GM21526 (cell line): ENCODE measurements around the gene ENTPD2.
"Not testable (repeated sequence)": the region's sequence is repeated elsewhere in the genome, so short reads cannot be mapped to it uniquely, and the experiment has no call there.

Experiments
- ATAC-seq: cut with Tn5 transposase; IDR thresholded peaks from one replicate; pipeline ENCODE4 v1.9.1; 2021; ENCODE audit warnings: moderate library complexity; ENCODE audit not compliant: unreplicated experiment, low FRiP score

The ENTPD2 gene

DNA sequence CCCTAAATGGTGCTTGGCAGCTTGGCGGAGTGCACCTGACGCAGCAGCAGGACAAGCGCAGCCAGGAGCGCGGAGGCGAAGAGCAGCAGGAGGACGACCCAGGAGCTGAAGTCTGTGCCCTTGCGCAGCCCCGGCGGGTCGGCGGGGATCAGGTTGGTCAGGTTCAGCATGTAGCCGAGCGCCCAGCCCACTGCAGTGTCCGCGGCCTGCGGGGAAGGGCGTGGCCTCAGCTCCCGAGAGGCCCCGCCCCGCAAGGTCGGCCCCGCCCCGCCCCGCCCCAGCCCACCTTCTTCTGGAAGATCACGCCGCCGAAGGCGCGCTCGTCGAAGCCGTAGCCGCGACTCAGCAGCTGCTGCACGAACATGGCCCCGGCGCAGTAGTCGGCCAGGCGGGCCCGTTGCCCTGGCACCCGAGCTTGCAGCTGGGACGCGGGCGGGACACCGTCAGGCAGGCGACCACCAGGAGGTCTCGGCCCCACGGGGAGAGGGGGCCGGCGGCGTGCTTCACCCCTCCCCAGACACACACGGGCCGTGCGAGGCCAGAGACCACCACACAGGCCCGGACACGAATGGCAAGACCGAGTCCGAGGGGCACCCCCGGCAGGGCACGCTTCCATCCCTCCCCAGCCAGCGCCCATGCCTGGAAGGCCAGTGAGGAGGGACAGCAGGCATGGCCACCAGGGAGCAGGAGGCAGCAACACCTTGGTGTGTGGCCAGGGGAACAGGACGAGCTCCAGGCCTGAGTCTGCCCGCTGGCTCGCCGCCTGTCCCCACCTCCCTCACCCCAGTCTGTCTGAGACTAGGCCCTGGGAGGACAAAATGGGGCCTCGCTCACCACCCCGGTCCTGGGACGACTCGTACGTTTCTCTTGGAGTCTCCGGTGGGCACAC lies 5.0 kb downstream of the ENTPD2 start:
- no peak for ATAC-seq

DNA sequence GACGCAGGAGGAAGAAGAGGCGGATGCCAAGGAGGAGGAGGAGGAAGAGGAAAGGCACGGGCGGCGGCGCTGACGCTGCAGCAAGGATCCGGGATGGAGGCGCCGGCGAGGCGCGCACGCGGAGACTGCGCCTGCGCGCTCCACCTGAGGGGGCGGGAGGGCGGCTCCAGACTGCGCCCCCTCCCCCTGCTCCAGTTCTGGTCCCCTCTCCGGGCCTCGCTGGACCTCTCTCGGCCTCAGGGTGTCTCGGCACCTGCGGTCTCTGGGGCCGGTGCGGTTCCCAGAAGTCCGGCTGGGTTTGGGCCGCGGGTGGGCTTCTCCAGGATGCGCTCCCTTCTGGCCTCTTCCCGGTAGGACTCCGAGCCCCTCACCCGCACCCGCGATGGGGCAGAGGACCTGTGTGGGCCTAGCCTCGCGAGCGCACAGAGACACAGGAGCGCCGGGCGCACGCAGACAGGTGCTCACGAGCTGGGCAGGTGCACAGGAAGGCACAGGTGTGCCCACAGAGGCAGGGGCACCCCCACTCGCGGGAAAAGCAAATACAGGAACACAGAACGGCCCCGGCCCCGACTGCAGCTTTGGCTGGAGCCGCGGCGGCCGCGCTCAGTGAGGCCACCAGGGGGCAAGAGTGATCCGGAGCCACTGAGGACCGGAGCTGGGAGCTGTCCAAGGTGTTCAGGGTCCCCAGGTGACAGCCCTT lies 7.6 kb downstream of the ENTPD2 start, which contains the start of gene NPDC1:
Gene NPDC1, minus strand, starts transcription at position 90 of the 700 bp plus-strand sequence. CDS start 188 bp downstream, outside the sequence.
- ATAC-seq: no peak

DNA sequence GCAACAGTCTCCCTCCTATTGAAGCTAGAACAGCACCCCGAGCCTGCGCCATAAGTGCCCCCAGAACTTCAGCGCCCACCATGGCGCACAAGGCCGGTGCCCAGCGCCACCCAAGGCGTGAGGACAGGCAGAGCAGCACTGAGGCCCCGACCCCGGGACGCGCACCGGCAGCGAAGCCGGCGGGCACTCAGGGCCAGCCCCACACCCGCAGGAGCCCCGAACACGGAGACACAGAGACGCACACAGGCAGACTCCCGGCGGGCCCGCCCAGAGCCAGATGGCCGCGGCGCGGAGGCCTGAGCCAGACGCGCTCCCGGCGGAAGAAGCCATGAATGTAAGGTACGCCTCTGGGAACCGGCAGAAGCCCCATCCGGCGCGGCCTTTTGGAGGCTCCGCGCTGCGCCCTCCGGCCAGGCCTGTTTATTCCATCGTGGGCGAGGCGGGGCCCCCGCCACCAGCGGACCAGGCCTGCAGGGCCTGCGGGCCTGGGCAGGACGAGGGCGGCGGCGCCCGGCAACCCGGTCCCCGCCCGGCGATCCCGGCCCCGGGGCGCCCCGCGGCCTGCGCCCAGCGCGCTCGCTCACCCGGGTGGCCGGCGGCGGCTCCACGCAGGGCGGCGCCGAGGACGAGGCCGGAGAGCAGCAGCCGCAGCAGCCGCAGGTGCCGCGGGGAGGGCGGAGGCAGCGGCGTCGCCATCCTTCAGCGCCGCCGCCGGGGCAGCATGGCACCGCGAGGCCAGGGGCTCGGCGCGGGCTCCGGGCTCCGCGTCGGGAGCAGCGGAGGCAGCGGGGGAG lies 8.4 kb downstream of the ENTPD2 start:
- ATAC-seq: no peak

DNA sequence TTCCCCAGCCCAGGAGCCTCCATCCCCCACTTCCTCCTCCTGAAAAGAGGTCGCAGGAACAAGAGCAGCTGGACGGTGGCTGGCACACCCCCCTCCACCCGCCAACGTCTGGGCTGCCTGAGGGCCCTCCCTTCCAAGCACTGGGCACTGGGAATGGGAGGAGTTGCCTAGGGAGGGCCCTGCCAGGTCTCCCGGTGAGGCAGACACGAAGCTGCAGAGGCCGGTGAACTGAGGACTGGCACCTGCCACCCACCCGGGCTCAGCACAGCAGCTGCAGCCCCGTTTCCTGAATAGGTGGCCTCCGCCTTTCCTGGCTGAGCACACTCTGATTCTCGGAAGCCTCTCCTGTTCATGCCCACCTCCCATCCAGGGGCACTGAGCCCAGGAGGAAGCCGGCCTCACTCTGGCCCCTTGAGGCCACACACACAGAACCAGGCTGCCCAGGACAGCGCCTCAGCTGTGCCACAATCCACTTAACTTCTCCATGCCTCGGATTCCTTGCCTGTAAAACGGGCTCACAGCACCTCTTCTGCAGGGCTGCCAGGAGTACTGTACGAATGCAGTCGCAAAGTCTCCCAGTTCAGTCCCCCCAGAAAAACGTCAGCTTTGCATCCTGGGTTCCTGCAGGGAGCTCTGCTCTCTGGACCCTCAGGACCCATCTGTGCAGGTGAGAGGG lies 9.2 kb downstream of the ENTPD2 start:
- ATAC-seq: no peak

DNA sequence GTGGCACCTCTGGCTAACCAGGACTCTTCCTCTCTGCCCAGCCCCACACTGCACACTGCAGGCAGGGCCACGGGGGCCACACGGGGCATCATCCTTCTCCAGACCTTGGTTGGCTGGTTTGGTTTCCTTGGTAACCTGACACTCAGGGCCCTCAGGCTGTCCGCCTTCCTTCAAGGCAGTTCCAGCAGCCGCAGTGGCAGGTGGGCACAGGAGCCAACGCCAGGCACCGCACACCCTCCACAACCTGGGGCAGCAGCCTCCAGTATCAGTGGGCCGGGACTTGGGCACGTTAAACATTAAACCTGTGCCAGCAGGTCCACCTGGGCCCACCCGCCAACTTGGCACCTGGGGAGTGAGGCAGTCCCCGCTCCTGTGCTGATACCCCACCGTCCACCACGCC lies 9.8 kb downstream of the ENTPD2 start:
- ATAC-seq: no peak

DNA sequence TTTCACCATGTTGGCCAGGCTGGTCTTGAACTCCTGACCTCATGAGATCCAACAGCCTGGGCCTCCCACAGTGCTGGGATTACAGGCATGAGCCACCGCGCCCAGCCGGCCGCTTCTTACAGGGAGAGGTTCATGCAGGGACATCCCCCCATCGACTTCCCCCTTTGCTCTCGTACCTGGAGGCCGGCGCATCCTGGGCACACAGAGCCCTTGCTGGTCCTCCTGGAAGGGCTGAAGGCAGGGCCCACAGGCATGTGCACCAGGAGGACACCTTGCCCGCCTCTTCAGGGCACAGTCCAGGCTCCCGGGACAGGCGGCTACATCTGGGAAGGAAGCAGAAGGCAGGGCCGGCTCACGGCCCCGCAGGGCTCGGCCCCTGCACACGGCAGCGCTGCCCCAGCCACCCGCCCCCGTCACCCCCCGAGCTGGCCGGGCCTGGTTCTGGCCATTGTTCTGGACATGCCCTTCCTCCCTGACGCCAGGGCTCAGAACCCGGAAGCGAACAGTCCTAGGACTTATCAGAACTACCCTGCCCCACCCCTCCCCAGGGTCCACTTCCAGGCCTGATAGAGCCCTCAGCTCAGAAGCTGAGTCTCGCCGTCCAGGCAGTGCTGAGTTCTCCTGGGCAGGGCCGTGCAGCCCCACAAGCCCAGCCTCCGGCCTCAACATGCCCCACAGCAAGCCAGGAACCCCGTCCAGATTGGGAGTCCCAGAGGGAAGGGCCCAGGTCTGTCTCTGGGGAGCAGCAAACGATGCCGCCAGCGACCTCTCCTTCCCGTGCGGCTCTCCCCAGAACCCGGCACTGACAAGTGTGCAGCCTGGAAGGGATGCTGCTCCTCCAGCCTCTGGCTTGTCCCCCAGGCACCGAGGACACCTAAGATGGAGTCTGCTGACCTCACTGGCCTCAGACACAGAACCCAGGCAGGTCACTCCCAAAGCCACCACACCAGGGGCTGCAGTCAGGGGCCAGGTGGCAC lies 10.8 kb downstream of the ENTPD2 start:
- no peak for ATAC-seq

DNA sequence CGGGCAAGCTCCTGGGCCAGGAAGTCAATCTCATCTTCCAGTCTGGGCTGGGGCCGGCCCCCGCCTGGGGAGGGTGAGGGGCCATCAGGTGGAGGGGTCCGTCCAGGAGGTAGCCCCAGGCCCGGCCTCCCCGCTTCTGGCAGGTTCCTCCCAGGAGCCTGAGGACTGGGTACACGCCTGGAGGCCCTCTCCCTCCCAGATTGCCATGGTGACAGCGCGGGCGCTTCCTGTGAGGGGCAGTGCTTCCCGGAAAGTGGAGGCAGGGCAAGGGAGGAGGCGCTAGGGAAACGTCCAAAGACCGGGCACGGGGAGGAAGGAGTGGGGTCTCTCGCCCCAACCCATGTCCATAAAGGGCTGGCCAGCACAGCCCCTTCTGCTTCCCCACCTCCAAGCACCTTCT lies 12.7 kb downstream of the ENTPD2 start:
- no peak for ATAC-seq

DNA sequence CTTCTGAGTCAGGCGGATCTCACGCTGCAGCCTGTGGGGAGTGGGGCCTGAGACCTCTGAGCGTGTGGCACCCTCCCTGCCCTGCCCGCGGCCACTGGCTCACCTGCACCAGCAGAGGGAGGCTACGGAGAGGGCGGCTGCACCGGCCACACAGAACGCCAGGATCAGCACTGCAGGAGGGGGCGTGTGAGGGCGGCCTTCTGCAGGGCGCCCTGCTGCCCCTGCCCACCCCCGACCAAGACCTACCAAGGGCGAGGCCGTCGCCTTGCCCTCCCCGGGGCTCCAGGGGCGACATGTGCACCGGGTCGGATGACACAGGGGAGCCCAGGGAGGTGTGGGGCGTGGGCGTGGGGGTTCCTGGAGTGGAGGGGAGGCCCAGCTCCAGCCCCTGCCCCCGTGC lies 13.3 kb downstream of the ENTPD2 start:
- ATAC-seq: no peak

DNA sequence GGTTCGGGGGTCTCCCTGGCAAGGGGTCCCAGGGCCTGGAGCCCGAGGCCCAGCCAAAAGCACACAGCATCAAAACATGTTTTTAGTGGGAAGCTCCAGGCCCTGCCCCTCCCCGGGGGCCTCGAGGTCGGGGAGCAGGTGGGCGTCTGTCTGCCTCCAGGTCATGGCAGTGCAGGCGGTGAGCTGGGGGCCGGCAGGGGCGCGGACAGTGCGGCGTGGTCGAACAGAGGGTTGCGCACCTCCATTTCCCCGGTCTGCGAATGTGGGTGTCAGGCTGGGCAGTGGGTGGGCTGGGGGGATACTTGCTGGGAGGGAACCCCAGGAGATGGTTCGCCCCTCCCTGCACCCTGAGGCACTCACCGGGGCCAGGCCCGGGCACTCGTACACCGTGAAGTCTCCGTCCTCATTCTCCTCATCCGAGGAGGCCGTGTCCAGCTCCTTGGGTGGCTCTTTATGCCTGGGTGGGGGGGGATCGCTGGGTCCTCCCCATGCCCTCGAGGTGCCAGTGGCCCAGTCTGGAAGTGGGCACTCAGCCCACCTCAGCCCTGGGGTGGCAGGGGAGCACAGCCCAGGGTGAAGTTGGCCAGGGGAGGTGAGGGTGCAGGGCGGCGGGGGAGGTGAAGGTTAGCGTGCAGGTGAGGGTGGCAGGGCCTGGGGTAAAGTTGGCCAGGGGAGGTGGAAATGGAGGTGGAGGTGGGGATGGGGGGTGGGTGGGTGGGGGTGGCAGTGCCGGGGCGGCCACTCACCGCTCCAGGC lies 14.1 kb downstream of the ENTPD2 start:
- ATAC-seq: no peak

DNA sequence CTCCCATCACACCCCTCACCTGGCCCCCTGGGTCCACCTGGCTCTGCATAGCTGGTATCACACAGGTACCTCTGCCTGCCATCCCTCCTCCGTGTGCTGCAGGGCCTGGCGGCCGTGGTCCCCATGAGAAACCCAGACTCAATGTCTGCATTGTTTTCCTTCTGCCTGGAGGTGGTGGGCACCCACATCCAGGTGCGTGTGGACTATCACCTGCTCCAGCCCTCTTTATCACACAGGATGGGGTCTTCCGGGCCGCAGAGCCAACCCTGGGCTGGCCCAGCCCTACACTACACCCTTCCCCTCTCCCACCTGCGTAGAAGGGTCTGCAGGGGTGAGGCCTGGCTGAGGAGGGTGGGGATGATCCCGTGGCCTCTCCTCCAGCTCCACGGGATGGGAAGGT lies 14.9 kb downstream of the ENTPD2 start:
- no peak for ATAC-seq

DNA sequence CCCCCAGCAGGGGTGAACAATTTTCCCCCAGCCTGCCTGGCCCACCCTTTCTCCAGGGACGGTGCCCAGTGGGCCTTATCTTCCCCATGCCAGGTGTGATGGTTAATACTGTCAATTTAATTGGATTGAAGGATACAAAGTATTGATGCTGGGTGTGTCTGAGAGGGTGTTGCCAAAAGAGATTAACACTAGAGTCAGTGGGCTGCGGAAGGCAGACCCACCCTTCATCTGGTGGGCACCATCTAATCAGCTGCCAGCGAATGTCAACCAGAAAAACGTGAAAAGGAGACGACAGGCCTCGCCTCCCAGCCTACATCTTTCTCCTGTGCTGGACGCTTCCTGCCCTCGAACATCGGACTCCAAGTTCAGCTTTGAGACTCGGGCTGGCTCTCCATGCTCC lies 16.4 kb downstream of the ENTPD2 start:
- ATAC-seq: no peak

DNA sequence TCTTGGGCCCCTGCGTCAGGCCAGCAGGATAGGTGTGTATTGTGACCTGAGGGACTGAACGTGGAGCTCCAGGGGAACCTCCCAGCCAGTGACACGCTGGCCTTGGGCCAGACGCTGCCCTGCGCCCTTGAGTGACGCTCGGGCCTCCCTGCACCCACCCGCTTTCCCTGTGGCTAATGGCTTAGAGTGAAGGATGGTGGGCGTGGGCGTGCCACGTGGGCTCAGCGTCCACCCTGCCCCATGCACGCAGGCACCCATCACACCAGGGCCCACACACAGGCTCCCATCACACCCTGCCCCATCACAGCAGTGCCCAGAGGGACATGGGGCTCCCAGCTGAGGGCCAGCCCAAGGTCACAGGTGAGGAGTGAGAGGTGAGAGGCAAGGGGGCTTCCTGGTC lies 16.8 kb downstream of the ENTPD2 start:
- no peak for ATAC-seq

DNA sequence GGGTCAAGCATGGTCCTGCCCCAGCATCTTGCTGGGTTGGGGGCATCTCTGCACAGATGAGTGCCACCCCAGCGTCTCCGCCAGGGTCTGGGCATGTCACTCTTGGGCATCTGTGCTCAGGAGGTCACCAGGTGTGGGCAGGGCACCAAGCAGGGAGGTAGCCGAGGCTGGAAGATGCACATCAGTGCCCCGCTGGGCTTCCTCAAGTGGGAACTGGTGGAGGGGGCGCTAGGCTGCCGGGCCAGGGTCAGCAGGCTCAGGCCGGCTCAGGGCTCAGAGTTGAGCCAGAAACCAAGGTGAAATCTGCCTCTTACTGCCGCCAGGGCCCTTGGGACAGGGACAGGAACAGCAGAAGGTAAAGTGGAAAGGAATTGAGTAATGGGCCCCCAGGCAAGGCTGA lies 17.9 kb downstream of the ENTPD2 start:
- no peak for ATAC-seq

DNA sequence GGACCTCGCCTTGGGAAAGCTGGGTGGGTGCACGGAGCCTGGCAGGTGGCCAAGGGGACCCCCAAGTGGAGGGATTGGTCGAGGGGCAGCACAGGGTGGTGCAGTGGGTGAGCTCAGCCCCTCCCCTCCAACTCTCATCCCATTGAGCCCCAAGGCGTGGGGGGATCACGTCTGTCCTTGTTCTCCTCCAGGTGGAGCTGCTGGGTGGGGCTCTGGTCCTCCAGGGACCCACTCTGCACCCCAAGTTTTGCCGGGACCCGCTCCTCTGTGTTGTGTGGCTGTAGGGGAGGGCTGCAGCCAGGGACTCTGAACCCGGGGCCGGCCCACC lies 18.4 kb downstream of the ENTPD2 start:
- no peak for ATAC-seq

DNA sequence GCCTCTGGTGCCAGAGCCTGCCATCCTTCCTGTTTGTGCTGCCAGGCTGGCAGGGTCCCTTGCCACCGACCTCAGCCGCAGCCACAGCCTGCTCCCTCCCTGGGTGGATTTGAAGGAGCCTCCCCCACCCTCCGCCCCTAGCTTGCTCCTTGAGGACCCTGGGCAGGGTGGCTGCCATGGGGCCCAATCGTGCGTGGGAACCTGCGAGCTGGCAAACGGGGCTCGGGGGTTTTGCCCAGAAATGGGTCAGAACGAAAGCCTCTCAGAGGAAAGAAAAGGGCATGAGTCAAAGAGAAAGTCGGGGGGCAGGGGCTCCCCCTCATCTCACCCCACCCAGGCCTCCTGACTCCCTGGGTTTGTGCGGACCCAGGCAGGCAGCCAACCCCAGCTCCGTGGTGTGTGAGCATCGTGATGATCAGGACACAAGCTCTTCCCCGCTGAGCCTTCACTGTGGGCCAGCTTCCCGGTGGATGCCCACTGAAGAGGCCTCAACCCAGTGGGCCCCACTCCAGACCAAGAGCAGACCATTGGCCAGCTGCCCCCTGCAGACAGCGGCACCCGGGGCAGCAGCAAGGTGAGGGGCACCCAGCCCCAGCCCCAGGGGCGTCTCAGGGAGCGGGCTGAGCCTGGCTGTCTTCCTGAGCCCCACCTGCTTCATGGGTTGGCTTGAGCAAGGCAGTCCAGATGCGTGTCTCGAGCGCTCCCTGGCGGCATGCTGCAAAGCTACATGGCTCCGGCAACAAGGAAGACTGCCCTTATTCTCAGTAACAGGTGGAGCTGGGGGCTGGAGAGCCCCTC lies 19.0 kb downstream of the ENTPD2 start:
- no peak for ATAC-seq

DNA sequence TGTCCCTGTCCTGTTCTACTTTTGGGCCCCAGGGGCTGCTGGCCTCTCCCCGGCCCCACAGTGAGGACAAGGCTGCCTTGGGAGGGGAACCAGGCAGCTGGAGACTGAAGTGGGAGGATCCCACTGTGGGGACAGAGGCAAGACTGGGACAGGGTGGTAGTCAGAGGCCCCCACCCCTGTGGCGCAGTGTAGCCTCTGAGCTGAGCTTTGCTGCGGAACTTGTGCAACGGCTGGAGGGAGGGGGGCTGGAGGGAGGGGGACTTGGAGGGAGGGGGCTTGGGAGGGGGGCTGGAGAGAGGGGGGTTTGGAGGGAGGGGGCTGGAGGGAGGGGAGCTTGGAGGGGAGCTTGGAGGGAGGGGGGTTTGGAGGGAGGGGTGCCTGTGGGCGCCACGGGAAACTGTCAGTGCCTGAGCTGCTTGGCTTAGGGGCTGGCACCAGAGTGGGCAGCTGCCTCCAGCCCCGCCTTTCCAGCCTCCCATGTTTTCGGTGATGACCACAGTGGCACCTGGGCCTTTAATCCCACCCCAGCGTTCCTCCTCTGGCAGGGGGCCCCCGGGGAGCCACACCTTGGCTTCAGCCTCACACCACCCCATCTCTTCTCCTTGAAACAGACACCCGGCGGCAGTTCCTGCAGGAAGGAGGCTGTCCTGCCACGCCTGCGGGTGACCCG lies 19.7 kb downstream of the ENTPD2 start:
- no peak for ATAC-seq

DNA sequence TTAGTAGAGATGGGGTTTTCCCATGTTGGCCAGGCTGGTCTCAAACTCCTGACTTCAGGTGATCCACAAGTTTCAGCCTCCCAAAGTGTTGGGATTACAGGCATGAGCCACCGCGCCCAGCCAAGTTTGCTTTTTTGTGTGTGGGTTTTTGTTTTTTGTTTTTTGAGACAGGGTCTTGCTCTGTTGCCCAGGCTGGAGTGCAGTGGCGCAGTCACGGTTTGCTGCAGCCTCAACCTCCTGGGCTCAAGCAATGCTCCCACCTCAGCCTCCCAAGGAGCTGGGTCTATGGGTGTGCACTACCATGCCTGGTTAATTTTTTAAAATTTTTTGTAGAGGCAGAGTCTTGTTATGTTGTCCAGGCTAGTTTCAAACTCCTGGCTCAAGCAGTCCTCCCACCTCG lies 20.4 kb downstream of the ENTPD2 start:
- ATAC-seq: not testable (repeated sequence)
